OCI-LY1 (cell line): ENCODE data around the gene MRPL39.

Source experiments
- CTCF ChIP-seq: fragments of 200-600 bp; sonication (generic), shearing (Covaris generic); IDR thresholded peaks from 2 replicates; pipeline ENCODE4 v1.5.1; 2017; ENCODE audit warnings: mild to moderate bottlenecking, antibody characterized with exemption, low read length, moderate library complexity, mixed read lengths
- EZH2 ChIP-seq: fragments of 200-600 bp; sonication (generic), shearing (Covaris generic); IDR thresholded peaks from 2 replicates; pipeline ENCODE4 v1.8.0; 2017; ENCODE audit warnings: borderline replicate concordance, mixed run types, mild to moderate bottlenecking, antibody characterized with exemption, low read length, moderate library complexity, mixed read lengths

GRCh38 chr21:25589887-25590286 lies 17.4 kb downstream of the MRPL39 start:
- TF ChIP-seq CTCF (no peak), EZH2 (no peak)
